HepG2 (cell line): Measurements from ENCODE around the gene MON1A. TPM values are rescaled to one million over a fixed set of nuclear protein-coding genes. Genes with fewer than 3 reads are reported as not detected.
A peak's percentile ranks its signal among the peaks of the same experiment; 100 is the strongest.

Experiments
- ARID4A ChIP-seq: sonication (generic); formaldehyde crosslinking; IDR thresholded peaks from 2 replicates; pipeline ENCODE4 v1.5.0; 2020; ENCODE audit warnings: mild to moderate bottlenecking, missing genetic modification reagents, borderline replicate concordance
- BRD4 ChIP-seq: sonication (generic); formaldehyde crosslinking; IDR thresholded peaks from 2 replicates; pipeline ENCODE4 v1.4.0; 2020; ENCODE audit warnings: missing genetic modification reagents
- CTCF ChIP-seq: sonication (generic); formaldehyde crosslinking; IDR thresholded peaks from 2 replicates; pipeline ENCODE4 v1.5.0; 2020; ENCODE audit warnings: mild to moderate bottlenecking, missing genetic modification reagents, moderate library complexity
- IRF9 ChIP-seq: sonication (generic); formaldehyde crosslinking; IDR thresholded peaks from 2 replicates; pipeline ENCODE4 v1.8.0; 2022; ENCODE audit warnings: missing genetic modification reagents, mild to moderate bottlenecking, borderline replicate concordance
- ISX ChIP-seq: sonication (generic); formaldehyde crosslinking; conservative IDR thresholded peaks from 2 replicates; pipeline ENCODE4 v1.5.0; 2020; ENCODE audit warnings: missing genetic modification reagents
- KMT2A ChIP-seq: sonication (generic); formaldehyde crosslinking; IDR thresholded peaks from 2 replicates; pipeline ENCODE4 v1.4.0; 2020; ENCODE audit warnings: missing genetic modification reagents
- NR2C2 ChIP-seq: sonication (generic); formaldehyde crosslinking; IDR thresholded peaks from 2 replicates; pipeline ENCODE4 v1.4.0; 2020; ENCODE audit warnings: missing genetic modification reagents, mild to moderate bottlenecking, moderate library complexity, borderline replicate concordance
- SMAD9 ChIP-seq: sonication (generic); formaldehyde crosslinking; IDR thresholded peaks from 2 replicates; pipeline ENCODE4 v1.5.1; 2020; ENCODE audit warnings: mild to moderate bottlenecking, missing genetic modification reagents
- SOX13 ChIP-seq, 3 experiments: fragments of 450-650 bp in 1 of 3; sonication (generic) in 1 of 3; formaldehyde crosslinking in 1 of 3; IDR thresholded peaks in 2 of 3; conservative IDR thresholded peaks in 1 of 3; 2 replicates each; pipeline versions ENCODE4 v1.5.0 to v1.6.1; 2016 to 2020; ENCODE audit warnings: antibody characterized with exemption in 1 of 3, mild to moderate bottlenecking in 1 of 3, missing compliant biosample characterization in 1 of 3, missing genetic modification reagents in 1 of 3, moderate library complexity in 1 of 3
- SP2 ChIP-seq: sonication (generic); formaldehyde crosslinking; IDR thresholded peaks from 2 replicates; pipeline ENCODE4 v1.5.1; 2020; ENCODE audit warnings: mild to moderate bottlenecking, missing genetic modification reagents
- TOPORS ChIP-seq: sonication (generic); formaldehyde crosslinking; IDR thresholded peaks from 2 replicates; pipeline ENCODE4 v1.8.0; 2023; ENCODE audit warnings: mild to moderate bottlenecking, missing genetic modification reagents
- ZBTB8A ChIP-seq: sonication (generic); formaldehyde crosslinking; IDR thresholded peaks from 2 replicates; pipeline ENCODE4 v1.4.0; 2020; ENCODE audit warnings: mild to moderate bottlenecking, low read depth, missing genetic modification reagents, borderline replicate concordance
- ZMYM3 ChIP-seq: sonication (generic); formaldehyde crosslinking; IDR thresholded peaks from 2 replicates; pipeline ENCODE4 v1.5.1; 2020; ENCODE audit warnings: mild to moderate bottlenecking, missing genetic modification reagents
- ZNF180 ChIP-seq: sonication (generic); formaldehyde crosslinking; IDR thresholded peaks from 2 replicates; pipeline ENCODE4 v1.4.0; 2020; ENCODE audit warnings: low read depth, missing genetic modification reagents, borderline replicate concordance
- ZNF3 ChIP-seq: IDR thresholded peaks from 2 replicates; pipeline ENCODE4 v1.7.0; 2017; ENCODE audit warnings: inconsistent platforms
- ZNF44 ChIP-seq: sonication (generic); formaldehyde crosslinking; IDR thresholded peaks from 2 replicates; pipeline ENCODE4 v1.5.1; 2020; ENCODE audit warnings: mild to moderate bottlenecking, missing genetic modification reagents
- ZNF512 ChIP-seq: sonication (generic); formaldehyde crosslinking; IDR thresholded peaks from 2 replicates; pipeline ENCODE4 v1.4.0; 2020; ENCODE audit warnings: mild to moderate bottlenecking, missing genetic modification reagents
- ZNF564 ChIP-seq: sonication (generic); formaldehyde crosslinking; IDR thresholded peaks from 2 replicates; pipeline ENCODE4 v1.8.1; 2023; ENCODE audit warnings: mild to moderate bottlenecking, missing genetic modification reagents
- ZSCAN21 ChIP-seq: sonication (generic); formaldehyde crosslinking; IDR thresholded peaks from 2 replicates; pipeline ENCODE4 v1.8.0; 2022; ENCODE audit warnings: mild to moderate bottlenecking, missing genetic modification reagents, moderate library complexity, borderline replicate concordance
- polyA plus RNA-seq, 8 experiments: library from polyadenylated mRNA; depleted of rRNA in 3 of 8; stranded (reverse) in 7 of 8; unstranded in 1 of 8; fragments of >200 nt; fragmentation: Illumina TruSeq in 4 of 8; extraction: Trizol in 4 of 8; gene quantifications; 2 replicates each; pipeline versions ENCODE4 v1.2.1 to v1.2.3, GENCODE V29; 2011 to 2016; ENCODE audit warnings: low read depth in 4 of 8, missing spikeins in 1 of 8, mixed read lengths in 1 of 8; ENCODE audit not compliant: insufficient read depth in 1 of 8
- total RNA-seq, 5 experiments: library from RNA; depleted of rRNA; stranded (reverse); fragments of >200 nt; fragmentation: Illumina TruSeq; extraction: Trizol; gene quantifications; 2 replicates each; pipeline ENCODE4 v1.2.3, GENCODE V29; 2016; ENCODE audit warnings: low read depth in 1 of 5

The MON1A gene
- total and polyA plus RNA-seq, 2 of the 13 experiments (the other 11 are each of a cell fraction or from before 2014, with no cell fraction given) = 4.6 to 9.0 TPM

- peak; percentile 65; the same call in 1 of the 2 replicates for TF ChIP-seq ARID4A (CRISPR knock-in tag)
- no peak for TF ChIP-seq CTCF
- no peak; the same call in 1 of the 2 replicates for TF ChIP-seq ZNF512 (CRISPR knock-in tag)
- TF ChIP-seq ZNF3 = no peak
- no peak for TF ChIP-seq ZMYM3 (CRISPR knock-in tag)
- TF ChIP-seq ZNF44 = no peak
- TF ChIP-seq ZBTB8A (CRISPR knock-in tag) = no peak
- no peak for TF ChIP-seq SMAD9 (CRISPR knock-in tag)
- TF ChIP-seq ZNF564 (CRISPR knock-in tag) = no peak
- TF ChIP-seq ZNF180 (CRISPR knock-in tag) = no peak
- TF ChIP-seq SP2 (CRISPR knock-in tag) = no peak
- TF ChIP-seq IRF9 (CRISPR knock-in tag) = no peak
- TF ChIP-seq SOX13 (IDR thresholded peaks at IDR 0.05) = no peak
- no peak for TF ChIP-seq SOX13 (CRISPR knock-in tag; conservative IDR thresholded peaks at IDR 0.05 in 1 of 2, IDR thresholded peaks at IDR 0.05 in 1 of 2)
- TF ChIP-seq TOPORS (CRISPR knock-in tag) = no peak
- no peak for TF ChIP-seq BRD4 (CRISPR knock-in tag)
- TF ChIP-seq NR2C2 = no peak
- TF ChIP-seq ISX (CRISPR knock-in tag) = no peak
- TF ChIP-seq ZSCAN21 (CRISPR knock-in tag) = peak; percentile 47; the same call in 1 of the 2 replicates
- no peak for TF ChIP-seq KMT2A (CRISPR knock-in tag)
Observed at GRCh38 chr3:49873623-49874022, 56.0 kb downstream of the MON1A start (continued).
